Parathyroid adenoma (tissue), 2 donors: Measurements from ENCODE around the gene HOXA4.

Source experiments
- H2AFZ ChIP-seq: fragments of 300-600 bp; sonication (generic); one replicate; pipeline ENCODE4 v1.7.0; 2017; ENCODE audit warnings: antibody characterized with exemption, mild to moderate bottlenecking
- H3K27ac ChIP-seq: fragments of 300-600 bp; sonication (generic); one replicate; pipeline ENCODE4 v1.7.0; 2017
- H3K27me3 ChIP-seq: fragments of 300-600 bp; sonication (generic); one replicate; pipeline ENCODE4 v1.7.0; 2017; ENCODE audit warnings: low read length; ENCODE audit not compliant: control insufficient read depth, insufficient read depth
- H3K36me3 ChIP-seq: fragments of 300-600 bp; sonication (generic); one replicate; pipeline ENCODE4 v1.7.0; 2017; ENCODE audit warnings: low read length; ENCODE audit not compliant: control insufficient read depth, insufficient read depth
- H3K4me1 ChIP-seq: fragments of 300-600 bp; sonication (generic); one replicate; pipeline ENCODE4 v1.7.0; 2017; ENCODE audit warnings: control low read depth
- H3K4me2 ChIP-seq: fragments of 300-600 bp; sonication (generic); one replicate; pipeline ENCODE4 v1.7.0; 2017; ENCODE audit warnings: low read length
- H3K4me3 ChIP-seq: fragments of 300-600 bp; sonication (generic); one replicate; pipeline ENCODE4 v1.7.0; 2017; ENCODE audit warnings: low read depth, low read length
- H3K79me2 ChIP-seq: fragments of 300-600 bp; sonication (generic); one replicate; pipeline ENCODE4 v1.7.0; 2017; ENCODE audit warnings: control low read depth
- H3K9ac ChIP-seq: fragments of 300-600 bp; sonication (generic); one replicate; pipeline ENCODE4 v1.7.0; 2017; ENCODE audit warnings: mild to moderate bottlenecking
- H3K9me3 ChIP-seq: fragments of 300-600 bp; sonication (generic); one replicate; pipeline ENCODE4 v1.7.0; 2017; ENCODE audit warnings: low read length; ENCODE audit not compliant: control insufficient read depth
- CTCF ChIP-seq: fragments of 300-600 bp; sonication (generic); IDR thresholded peaks from one replicate; pipeline ENCODE4 v1.7.0; 2017; ENCODE audit warnings: antibody characterized with exemption, mild to moderate bottlenecking
- donor health status: primary hyperparathyroidism.

HOXA4 gene

GRCh38 chr7:27124096-27124901 lies 6.3 kb downstream of the HOXA4 start:
- H3K4me1 ChIP-seq = no peaks in the 10 kb centered on the region
- no peak for TF ChIP-seq CTCF
- no peak overlapping the region for H3K27ac ChIP-seq
- no peak overlapping the region for H3K4me3 ChIP-seq
- H2AFZ ChIP-seq = no peak overlapping the region
- no peaks in the 10 kb centered on the region for H3K9me3 ChIP-seq
- H3K79me2 ChIP-seq = no peaks in the 10 kb centered on the region
- no peak overlapping the region for H3K9ac ChIP-seq
- no peak overlapping the region for H3K4me2 ChIP-seq
- no peaks in the 10 kb centered on the region for H3K27me3 ChIP-seq
- H3K36me3 ChIP-seq = no peaks in the 10 kb centered on the region

- Histone ChIP-seq H3K79me2 (no peaks in the 10 kb centered on the region), H3K4me3 (no peak overlapping the region), H3K27me3 (no peaks in the 10 kb centered on the region), H3K9me3 (no peaks in the 10 kb centered on the region), H2AFZ (no peak overlapping the region), H3K36me3 (no peaks in the 10 kb centered on the region), H3K9ac (no peak overlapping the region), H3K27ac (no peak overlapping the region), H3K4me1 (no peaks in the 10 kb centered on the region), H3K4me2 (no peak overlapping the region)
- TF ChIP-seq CTCF = no peak
These were observed 7.0 kb downstream of the HOXA4 start for GRCh38 chr7:27123477-27124053.

GRCh38 chr7:27123007-27123476 lies 7.5 kb downstream of the HOXA4 start:
- TF ChIP-seq CTCF = no peak
- no peaks in the 10 kb centered on the region for H3K79me2 ChIP-seq
- no peak overlapping the region for H3K4me3 ChIP-seq
- no peaks in the 10 kb centered on the region for H3K27me3 ChIP-seq
- H3K4me2 ChIP-seq = no peak overlapping the region
- no peak overlapping the region for H3K27ac ChIP-seq
- no peak overlapping the region for H2AFZ ChIP-seq
- H3K9ac ChIP-seq = no peak overlapping the region
- H3K9me3 ChIP-seq = no peaks in the 10 kb centered on the region
- no peaks in the 10 kb centered on the region for H3K4me1 ChIP-seq
- no peaks in the 10 kb centered on the region for H3K36me3 ChIP-seq

GRCh38 chr7:27122077-27122910 lies 8.3 kb downstream of the HOXA4 start:
- Histone ChIP-seq H3K36me3 (no peaks in the 10 kb centered on the region), H3K27ac (no peak overlapping the region), H3K4me2 (no peak overlapping the region), H3K79me2 (no peaks in the 10 kb centered on the region), H3K9ac (no peak overlapping the region), H2AFZ (no peak overlapping the region), H3K4me1 (no peaks in the 10 kb centered on the region), H3K4me3 (peak overlapping the region; percentile 1), H3K27me3 (no peaks in the 10 kb centered on the region), H3K9me3 (no peaks in the 10 kb centered on the region)
- no peak for TF ChIP-seq CTCF
